A673 (cell line): ENCODE results near the gene GREB1L. TPM values are rescaled to one million over a fixed set of nuclear protein-coding genes. Genes with fewer than 3 reads are reported as not detected.

ENCODE experiments used
- BruUV-seq: library from RNA; stranded (reverse); fragments of 400-500 nt; replicated peaks from 2 replicates; lab custom pipeline; 2021; lab: Mats Ljungman, UMichigan
- CTCF ChIA-PET: fragments of 300-600 bp; sonication (Branson Sonifier 250); formaldehyde crosslinking; loops from one replicate; lab custom pipeline; 2022; ENCODE audit warnings: antibody characterized with exemption; lab: Charles Lee
- POLR2A ChIA-PET: fragments of 300-600 bp; sonication (Branson Sonifier 250); formaldehyde crosslinking; loops from one replicate; lab custom pipeline; 2022; ENCODE audit warnings: antibody characterized with exemption; ENCODE audit not compliant: low non-redundant PET; lab: Charles Lee
- DNase-seq: peaks from one replicate; pipeline ENCODE4 v3.0.0-alpha.2; 2015; ENCODE audit warnings: low spot score
- H3K27ac ChIP-seq: fragments of 200-600 bp; sonication (generic); 2 replicates; pipeline ENCODE4 v1.5.1; 2016; ENCODE audit warnings: mixed run types, low read depth, mild to moderate bottlenecking, mixed read lengths, antibody characterized with exemption, low read length; ENCODE audit not compliant: poor library complexity, severe bottlenecking
- H3K27me3 ChIP-seq: fragments of 200-600 bp; sonication (generic); replicated peaks from 2 replicates; pipeline ENCODE4 v1.6.1; 2017; ENCODE audit warnings: mixed run types, low read depth, mild to moderate bottlenecking, mixed read lengths, antibody characterized with exemption, low read length; ENCODE audit not compliant: insufficient read depth, poor library complexity
- H3K36me3 ChIP-seq: fragments of 200-600 bp; sonication (generic); 2 replicates; pipeline ENCODE4 v1.6.1; 2016; ENCODE audit warnings: mixed run types, mild to moderate bottlenecking, mixed read lengths, antibody characterized with exemption, low read length; ENCODE audit not compliant: insufficient read depth, poor library complexity, severe bottlenecking
- H3K4me1 ChIP-seq: fragments of 200-600 bp; sonication (generic); 2 replicates; pipeline ENCODE4 v1.6.1; 2017; ENCODE audit warnings: mixed run types, mild to moderate bottlenecking, mixed read lengths, antibody characterized with exemption, low read length; ENCODE audit not compliant: insufficient read depth, poor library complexity, severe bottlenecking
- H3K4me3 ChIP-seq: fragments of 200-600 bp; sonication (generic); 2 replicates; pipeline ENCODE4 v1.5.1; 2016; ENCODE audit warnings: low read depth, mixed run types, mild to moderate bottlenecking, mixed read lengths, low read length; ENCODE audit not compliant: poor library complexity, severe bottlenecking
- H3K9me3 ChIP-seq: fragments of 200-600 bp; sonication (generic); 2 replicates; pipeline ENCODE4 v1.6.1; 2016; ENCODE audit warnings: mixed run types, low read depth, mild to moderate bottlenecking, mixed read lengths, antibody characterized with exemption, low read length; ENCODE audit not compliant: poor library complexity, severe bottlenecking
- CTCF ChIP-seq: fragments of 300-800, 200-600 bp; sonication (generic); conservative IDR thresholded peaks from 2 replicates; pipeline ENCODE4 v1.5.1; 2017; ENCODE audit warnings: low read depth, mild to moderate bottlenecking, antibody characterized with exemption, low read length, moderate library complexity, mixed read lengths
- EZH2 ChIP-seq: fragments of 200-600 bp; sonication (generic); IDR thresholded peaks from 2 replicates; pipeline ENCODE4 v1.6.1; 2017; ENCODE audit warnings: borderline replicate concordance, low read depth, mild to moderate bottlenecking, mixed read lengths, antibody characterized with exemption, low read length; ENCODE audit not compliant: poor library complexity, severe bottlenecking
- intact Hi-C: fragments of 100-400 bp; cut with micrococcal nuclease; formaldehyde crosslinking; loops from one replicate; pipeline ENCODE4 v1.10.0; 2022; ENCODE audit not compliant: unreplicated experiment
- total RNA-seq: library from RNA; stranded (reverse); gene quantifications from 2 replicates; pipeline ENCODE4 v1.2.3, GENCODE V29; 2021

The GREB1L gene
- total RNA-seq, 1 experiment from 2014 or later, result 0.04 TPM

- BruUV-seq, result no TSS peak
- H3K4me3 ChIP-seq, result no peak overlapping the region
- intact Hi-C loops, result no loop called here
- no peak overlapping the region for H3K27ac ChIP-seq
- peaks cover 38% of the 10 kb centered on the region for H3K27me3 ChIP-seq
- no peak for TF ChIP-seq CTCF
- TF ChIP-seq EZH2, result no peak
- H3K9me3 ChIP-seq, result no peaks in the 10 kb centered on the region
- ChIA-PET CTCF (no interaction called here), POLR2A (no interaction called here)
- no peak for DNase-seq
- H3K4me1 ChIP-seq, result no peaks in the 10 kb centered on the region
- H3K36me3 ChIP-seq, result no peaks in the 10 kb centered on the region
Observed at GRCh38 chr18:21261352-21261751, 19.3 kb downstream of the GREB1L start.

GRCh38 chr18:21262244-21262643 lies 20.2 kb downstream of the GREB1L start:
- H3K36me3 ChIP-seq, result no peaks in the 10 kb centered on the region
- DNase-seq, result no peak
- no peak overlapping the region for H3K4me3 ChIP-seq
- TF ChIP-seq CTCF, result no peak
- TF ChIP-seq EZH2, result no peak
- POLR2A ChIA-PET, result no interaction called here
- no peaks in the 10 kb centered on the region for H3K9me3 ChIP-seq
- no peaks in the 10 kb centered on the region for H3K4me1 ChIP-seq
- BruUV-seq, result no TSS peak
- CTCF ChIA-PET, result no interaction called here
- intact Hi-C loops, result no loop called here
- no peak overlapping the region for H3K27ac ChIP-seq
- peaks cover 38% of the 10 kb centered on the region for H3K27me3 ChIP-seq

DNA sequence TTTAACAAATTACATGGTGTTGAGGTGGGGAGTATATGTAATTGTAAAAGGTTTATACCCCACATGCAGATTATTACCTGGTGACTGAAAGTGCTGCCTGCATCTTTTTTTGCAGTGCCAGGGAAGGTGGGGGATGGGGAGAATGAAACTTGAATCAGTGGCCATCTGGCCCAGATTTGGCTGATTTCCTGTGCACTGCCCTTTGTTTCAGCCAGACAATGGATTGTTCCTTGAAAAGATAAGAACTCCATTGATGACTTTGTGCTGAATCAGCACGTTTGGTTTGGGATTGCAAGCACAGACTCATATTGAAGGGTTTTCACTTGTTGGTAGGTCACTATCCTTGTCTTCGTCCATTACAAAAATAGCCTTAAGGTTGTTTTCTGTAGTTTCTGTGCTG lies 20.9 kb downstream of the GREB1L start:
- Histone ChIP-seq H3K4me1 (no peaks in the 10 kb centered on the region), H3K9me3 (no peaks in the 10 kb centered on the region), H3K27me3 (peaks cover 38% of the 10 kb centered on the region), H3K4me3 (no peak overlapping the region), H3K27ac (no peak overlapping the region), H3K36me3 (no peaks in the 10 kb centered on the region)
- ChIA-PET CTCF (no interaction called here), POLR2A (no interaction called here)
- no TSS peak for BruUV-seq
- intact Hi-C loops, result no loop called here
- DNase-seq, result no peak
- TF ChIP-seq CTCF (no peak), EZH2 (no peak)
